PFSK-1 (cell line): ENCODE measurements around the gene TAOK3.
A peak's percentile ranks its signal among the peaks of the same experiment; 100 is the strongest.

Experiments
- FOXP2 ChIP-seq: optimal IDR thresholded peaks from 2 replicates; pipeline ENCODE3; 2011; ENCODE audit warnings: borderline replicate concordance, control low read depth, inconsistent platforms; ENCODE audit not compliant: insufficient read depth; ENCODE audit errors: extremely low read length, extremely low read depth
- POLR2AphosphoS5 ChIP-seq: IDR thresholded peaks from 2 replicates; pipeline ENCODE4 v1.6.1; 2012; ENCODE audit warnings: low read depth, mild to moderate bottlenecking, control low read depth, low read length, moderate library complexity
- SIN3A ChIP-seq: IDR thresholded peaks from 2 replicates; pipeline ENCODE4 v1.6.1; 2012; ENCODE audit warnings: mild to moderate bottlenecking, low read length, moderate library complexity, borderline replicate concordance; ENCODE audit not compliant: insufficient read depth
- TAF1 ChIP-seq: IDR thresholded peaks from 2 replicates; pipeline ENCODE4 v1.6.1; 2012; ENCODE audit warnings: low read length, control low read depth, borderline replicate concordance; ENCODE audit not compliant: insufficient read depth
- TF ChIP-seq, protein P1 (sequence below), 2 experiments: IDR thresholded peaks; 2 replicates each; pipeline versions ENCODE4 v1.6.1 to v1.8.0; 2011 to 2012; ENCODE audit warnings: low read depth in 2 of 2, low read length in 2 of 2, control low read depth in 1 of 2, inconsistent platforms in 1 of 2, mild to moderate bottlenecking in 1 of 2, moderate library complexity in 1 of 2; ENCODE audit not compliant: insufficient read depth in 1 of 2

TAOK3 gene

DNA sequence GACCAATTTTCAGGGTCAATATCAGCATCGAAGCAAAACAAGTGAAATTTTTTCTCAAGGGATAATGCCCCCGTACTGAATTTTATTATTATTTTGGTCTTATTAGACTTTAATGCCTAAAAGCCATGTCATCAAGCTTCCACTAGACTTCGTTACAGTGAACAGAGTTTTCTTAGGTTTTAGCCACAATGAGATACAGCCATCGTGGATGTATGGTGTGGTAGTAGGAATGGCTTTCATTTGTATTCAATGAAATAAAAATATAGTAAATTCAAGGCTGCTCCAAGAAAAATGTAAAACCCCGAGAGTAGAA is 11.7 kb downstream of the TAOK3 start:
- TF ChIP-seq FOXP2 (no peak), POLR2AphosphoS5 (no peak), SIN3A (no peak), TAF1 (no peak)
- TF ChIP-seq, protein P1, sequence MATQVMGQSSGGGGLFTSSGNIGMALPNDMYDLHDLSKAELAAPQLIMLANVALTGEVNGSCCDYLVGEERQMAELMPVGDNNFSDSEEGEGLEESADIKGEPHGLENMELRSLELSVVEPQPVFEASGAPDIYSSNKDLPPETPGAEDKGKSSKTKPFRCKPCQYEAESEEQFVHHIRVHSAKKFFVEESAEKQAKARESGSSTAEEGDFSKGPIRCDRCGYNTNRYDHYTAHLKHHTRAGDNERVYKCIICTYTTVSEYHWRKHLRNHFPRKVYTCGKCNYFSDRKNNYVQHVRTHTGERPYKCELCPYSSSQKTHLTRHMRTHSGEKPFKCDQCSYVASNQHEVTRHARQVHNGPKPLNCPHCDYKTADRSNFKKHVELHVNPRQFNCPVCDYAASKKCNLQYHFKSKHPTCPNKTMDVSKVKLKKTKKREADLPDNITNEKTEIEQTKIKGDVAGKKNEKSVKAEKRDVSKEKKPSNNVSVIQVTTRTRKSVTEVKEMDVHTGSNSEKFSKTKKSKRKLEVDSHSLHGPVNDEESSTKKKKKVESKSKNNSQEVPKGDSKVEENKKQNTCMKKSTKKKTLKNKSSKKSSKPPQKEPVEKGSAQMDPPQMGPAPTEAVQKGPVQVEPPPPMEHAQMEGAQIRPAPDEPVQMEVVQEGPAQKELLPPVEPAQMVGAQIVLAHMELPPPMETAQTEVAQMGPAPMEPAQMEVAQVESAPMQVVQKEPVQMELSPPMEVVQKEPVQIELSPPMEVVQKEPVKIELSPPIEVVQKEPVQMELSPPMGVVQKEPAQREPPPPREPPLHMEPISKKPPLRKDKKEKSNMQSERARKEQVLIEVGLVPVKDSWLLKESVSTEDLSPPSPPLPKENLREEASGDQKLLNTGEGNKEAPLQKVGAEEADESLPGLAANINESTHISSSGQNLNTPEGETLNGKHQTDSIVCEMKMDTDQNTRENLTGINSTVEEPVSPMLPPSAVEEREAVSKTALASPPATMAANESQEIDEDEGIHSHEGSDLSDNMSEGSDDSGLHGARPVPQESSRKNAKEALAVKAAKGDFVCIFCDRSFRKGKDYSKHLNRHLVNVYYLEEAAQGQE (IDR thresholded peaks at IDR 0.05; ENCODE audit: insufficient read depth in 1 of 2, low read depth in 2 of 2, low read length in 2 of 2): no peak

DNA sequence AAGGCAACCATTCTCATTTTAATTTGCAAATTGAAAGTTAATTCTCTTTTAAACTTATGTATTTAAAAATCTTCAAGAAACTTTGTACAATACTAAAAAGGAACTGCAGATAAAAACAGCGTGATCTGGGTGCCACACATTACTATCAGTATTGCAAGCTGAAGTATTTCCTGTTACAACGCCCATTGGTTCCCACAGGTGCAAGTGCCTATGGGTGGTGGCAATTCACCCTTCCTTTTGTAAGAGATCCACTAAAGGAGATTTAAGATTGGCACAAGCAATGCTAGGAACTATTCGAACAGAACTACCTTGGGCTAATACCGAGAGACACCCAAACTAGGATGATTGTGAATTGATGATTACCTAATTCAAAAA is 13.2 kb downstream of the TAOK3 start:
- TF ChIP-seq TAF1 (no peak), SIN3A (no peak), FOXP2 (no peak), POLR2AphosphoS5 (no peak)
- TF ChIP-seq, protein P1 (IDR thresholded peaks at IDR 0.05; ENCODE audit: insufficient read depth in 1 of 2, low read depth in 2 of 2, low read length in 2 of 2): no peak

DNA sequence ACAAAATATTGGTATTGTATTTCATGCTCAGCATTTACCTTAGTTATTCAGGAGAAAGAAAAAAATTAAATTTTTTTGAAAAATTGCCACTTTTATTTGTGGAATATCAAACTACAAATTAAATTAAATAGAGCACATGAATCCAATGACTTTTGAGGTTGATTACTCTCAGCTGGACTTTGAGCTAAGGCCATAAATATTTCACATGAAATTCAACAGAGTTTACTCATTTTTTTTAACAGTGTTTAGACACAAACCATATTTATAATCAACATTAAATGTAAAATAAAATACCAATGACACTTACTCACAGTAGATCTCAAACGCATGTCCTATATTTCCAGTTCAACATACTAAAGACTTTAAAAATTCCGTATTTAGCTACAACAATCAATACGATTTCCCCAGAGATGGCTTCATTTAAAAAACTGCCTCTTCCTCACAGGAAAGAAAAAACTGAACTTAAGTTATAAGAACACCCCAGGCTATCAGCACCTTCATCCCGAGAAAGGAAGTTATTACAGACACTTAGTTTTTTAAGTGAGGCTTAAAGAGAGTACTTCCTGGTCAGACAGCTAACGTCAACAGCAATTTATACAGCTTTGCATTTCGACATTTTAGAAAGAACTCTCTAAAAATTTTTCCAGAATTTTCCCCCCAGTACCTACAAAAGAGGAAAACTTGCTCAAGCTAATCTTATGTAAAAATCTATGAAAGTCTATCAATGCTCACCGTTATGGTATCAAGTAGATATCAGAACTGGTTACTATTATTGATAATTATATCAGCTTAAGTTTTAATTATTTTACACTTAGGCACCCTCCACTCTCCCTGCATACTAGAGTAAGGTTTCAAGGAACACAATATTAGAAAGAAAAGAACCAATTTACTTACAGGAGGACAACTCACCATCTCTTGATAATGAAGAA is 13.8 kb downstream of the TAOK3 start:
- TF ChIP-seq SIN3A (no peak), FOXP2 (no peak), POLR2AphosphoS5 (no peak), TAF1 (no peak)
- TF ChIP-seq, protein P1 (IDR thresholded peaks at IDR 0.05; ENCODE audit: insufficient read depth in 1 of 2, low read depth in 2 of 2, low read length in 2 of 2): no peak

GRCh38 chr12:118358008-118358359 is 14.7 kb downstream of the TAOK3 start:
- no peak for TF ChIP-seq TAF1
- TF ChIP-seq, protein P1 (IDR thresholded peaks at IDR 0.05; ENCODE audit: insufficient read depth in 1 of 2, low read depth in 2 of 2, low read length in 2 of 2): no peak
- TF ChIP-seq SIN3A: no peak
- no peak for TF ChIP-seq FOXP2
- TF ChIP-seq POLR2AphosphoS5: no peak

GRCh38 chr12:118357257-118358007 is 15.3 kb downstream of the TAOK3 start:
- TF ChIP-seq POLR2AphosphoS5 (peak; percentile 32; the same call in 1 of the 2 replicates), SIN3A (0 out of 2 replicates have a peak, but pooled peaks have one; percentile 70), FOXP2 (no peak), TAF1 (no peak)
- TF ChIP-seq, protein P1 (IDR thresholded peaks at IDR 0.05; ENCODE audit: insufficient read depth in 1 of 2, low read depth in 2 of 2, low read length in 2 of 2): no peak
